Heart right ventricle (tissue), 16 donors: Measurements from ENCODE around the gene PPP1R2. TPM values are rescaled to one million over a fixed set of nuclear protein-coding genes. Genes with fewer than 3 reads are reported as not detected.
A peak's percentile ranks its signal among the peaks of the same experiment; 100 is the strongest.
"Not testable (repeated sequence)": the region's sequence is repeated elsewhere in the genome, so short reads cannot be mapped to it uniquely, and the experiment has no call there.

ENCODE experiments used
- ATAC-seq, 8 donors: fragments of 200-7000 bp; cut with Tn5 transposase; one replicate each; pipeline ENCODE4 v1.9.1; 2020; ENCODE audit warnings: mild to moderate bottlenecking in 8 of 8, moderate library complexity in 8 of 8, moderate number of reproducible peaks in 1 of 8
- DNase-seq, 2 donors: peaks; one replicate each; pipeline ENCODE4 v3.0.0-alpha.2; 2020
- H3K27ac ChIP-seq, 10 donors: fragments of 200-600 bp; sonication (generic) in 2 of 10; one replicate each; pipeline versions ENCODE4 v1.5.0 to v1.8.0; 2020 to 2022; ENCODE audit warnings: mild to moderate bottlenecking in 3 of 10
- H3K27me3 ChIP-seq, 7 donors: fragments of 200-600 bp; one replicate each; pipeline ENCODE4 v1.8.0; 2021 to 2022; ENCODE audit warnings: mild to moderate bottlenecking in 2 of 7
- H3K36me3 ChIP-seq, 9 donors: fragments of 200-600 bp; sonication (generic) in 1 of 9; one replicate each; pipeline versions ENCODE4 v1.5.0 to v1.8.0; 2020 to 2022; ENCODE audit warnings: mild to moderate bottlenecking in 2 of 9
- H3K4me1 ChIP-seq, 9 donors: fragments of 200-600 bp; sonication (generic) in 1 of 9; one replicate each; pipeline versions ENCODE4 v1.5.0 to v1.8.0; 2020 to 2022; ENCODE audit warnings: mild to moderate bottlenecking in 4 of 9
- H3K4me3 ChIP-seq, 10 donors: fragments of 200-600 bp; sonication (generic) in 2 of 10; one replicate each; pipeline versions ENCODE4 v1.5.0 to v1.8.0; 2020 to 2022; ENCODE audit warnings: mild to moderate bottlenecking in 7 of 10, moderate library complexity in 2 of 10
- H3K9me3 ChIP-seq, 11 donors: fragments of 200-600 bp in 10 of 11; sonication (generic) in 2 of 11; one replicate each; pipeline versions ENCODE4 v1.5.0 to v1.8.0; 2013 to 2022; ENCODE audit warnings: mild to moderate bottlenecking in 2 of 11, control low read depth in 1 of 11, moderate library complexity in 1 of 11
- WGBS, 2 donors: extraction: QIAGEN DNeasy Blood & Tissue Kit; methylation state at CpG; one replicate each; pipeline ENCODE4 v1.1.7; 2013; ENCODE audit warnings: inconsistent platforms in 1 of 2; 5-methylcytosine and 5-hydroxymethylcytosine counted together
- intact Hi-C, 10 donors: fragments of 100-400 bp; cut with DNase I; formaldehyde crosslinking; loops; one replicate each; pipeline versions ENCODE4 v1.11.1 to v1.14.2; 2022
- polyA plus RNA-seq, 2 donors: library from polyadenylated mRNA; stranded (reverse); fragments of 200-250 nt; gene quantifications; one replicate each; pipeline ENCODE4 v1.2.3, GENCODE V29; 2013
- total RNA-seq, 10 donors: library from RNA; stranded (reverse); fragmentation: NEBNext Ultra II Directional in 3 of 10; extraction: Animal tissue kit (Norgen Biotek cat#: 25700) in 3 of 10; gene quantifications; one replicate each; pipeline versions ENCODE4 v1.2.1 to v1.2.4, GENCODE V29; 2021 to 2023
- TF ChIP-seq, protein P1 (sequence below), 9 donors: fragments of 200-600 bp; sonication (generic) in 2 of 9; IDR thresholded peaks; one replicate each; pipeline versions ENCODE4 v1.5.0 to v1.8.0; 2021 to 2022; ENCODE audit warnings: antibody characterized with exemption in 9 of 9, mild to moderate bottlenecking in 5 of 9, moderate library complexity in 1 of 9
- donor health status: Arrhythmogenic right ventricular cardiomyopathy.
- donor health status: ischemic (EF 13 %, LVEDD 7.1; RV severe dilation, severe dysfunction).
- donor health status: healthy with polysubstance abuse.
- donor health status: DM: no; HTN: yes; CAD: no.
- donor health status: DM: no; HTN: no; CAD: no.
- donor health status: ischemic (EF 25% LVEDD 6.9; RV normal size, moderate dysfunction).
- donor health status: ischemic (EF 25% LVEDD 5.7; RV mildly dilated, moderate dysfunction).
- donor health status: healthy.
- donor health status: DM: yes; HTN: yes; CAD: no.
- donor health status: Ischemic cardiomyopathy.
- donor health status: ischemic (EF 35%, LVEDD 5.7; RV mildly dilated, moderate dysfunction).
- donor health status: nonischemic (EF 11% LVEDD 7.7; RV severe dilation, severe dysfunction).
- donor health status: DM: yes; HTN: yes; CAD: no.
- donor health status: PGD.
- donor health status: ischemic (EF 29% LVEDD 5.4; RV normal size, mild dysfunction).
- donor health status: nonischemic (EF 23%, LVEDD 6.1; RV moderate dilation, normal function).

Gene PPP1R2
- total and polyA plus RNA-seq, 12 donors: 15.4 to 55.2 (median 40.3) TPM

DNA sequence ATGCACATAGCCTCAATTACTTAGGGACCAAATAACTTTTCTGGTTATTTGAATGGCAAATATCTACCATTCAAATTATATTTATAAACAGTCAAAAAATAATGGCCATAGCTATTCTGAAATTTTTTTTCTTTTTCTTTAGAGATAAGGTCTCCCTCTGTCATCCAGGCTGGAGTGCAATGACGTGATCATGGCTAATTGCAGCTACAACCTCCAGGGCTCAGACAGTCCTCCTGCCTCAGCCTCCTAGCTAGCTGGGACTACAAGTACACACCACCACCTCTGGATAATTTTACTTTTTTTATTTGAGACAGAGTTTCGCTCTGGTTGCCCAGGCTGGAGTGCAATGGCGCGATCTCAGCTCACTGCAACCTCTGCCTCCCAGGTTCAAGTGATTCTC lies 16.6 kb downstream of the PPP1R2 start:
- Histone ChIP-seq H3K36me3 (peaks cover 0 to 72% (median 19%) of the 10 kb centered on the region in 9 donors), H3K27ac (no peak overlapping the region), H3K4me3 (no peak overlapping the region), H3K4me1 (peaks cover 0 to 15% (median 5%) of the 10 kb centered on the region in 9 donors), H3K9me3 (no peaks in the 10 kb centered on the region), H3K27me3 (no peaks in the 10 kb centered on the region)
- 91 to 97% methylated on average over 4 of the region's 4 CpGs for WGBS, 2 donors
- TF ChIP-seq, protein P1, sequence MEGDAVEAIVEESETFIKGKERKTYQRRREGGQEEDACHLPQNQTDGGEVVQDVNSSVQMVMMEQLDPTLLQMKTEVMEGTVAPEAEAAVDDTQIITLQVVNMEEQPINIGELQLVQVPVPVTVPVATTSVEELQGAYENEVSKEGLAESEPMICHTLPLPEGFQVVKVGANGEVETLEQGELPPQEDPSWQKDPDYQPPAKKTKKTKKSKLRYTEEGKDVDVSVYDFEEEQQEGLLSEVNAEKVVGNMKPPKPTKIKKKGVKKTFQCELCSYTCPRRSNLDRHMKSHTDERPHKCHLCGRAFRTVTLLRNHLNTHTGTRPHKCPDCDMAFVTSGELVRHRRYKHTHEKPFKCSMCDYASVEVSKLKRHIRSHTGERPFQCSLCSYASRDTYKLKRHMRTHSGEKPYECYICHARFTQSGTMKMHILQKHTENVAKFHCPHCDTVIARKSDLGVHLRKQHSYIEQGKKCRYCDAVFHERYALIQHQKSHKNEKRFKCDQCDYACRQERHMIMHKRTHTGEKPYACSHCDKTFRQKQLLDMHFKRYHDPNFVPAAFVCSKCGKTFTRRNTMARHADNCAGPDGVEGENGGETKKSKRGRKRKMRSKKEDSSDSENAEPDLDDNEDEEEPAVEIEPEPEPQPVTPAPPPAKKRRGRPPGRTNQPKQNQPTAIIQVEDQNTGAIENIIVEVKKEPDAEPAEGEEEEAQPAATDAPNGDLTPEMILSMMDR (IDR thresholded peaks at IDR 0.05): no peak
- DNase-seq (no peak), ATAC-seq (no peak)
- intact Hi-C loops: loop anchor here in 4 of 10 donors (10.0 kb wide), 1 partner anchor 842 kb away; the partner anchor contains the start of gene FAM43A (in 4 of the 4)

DNA sequence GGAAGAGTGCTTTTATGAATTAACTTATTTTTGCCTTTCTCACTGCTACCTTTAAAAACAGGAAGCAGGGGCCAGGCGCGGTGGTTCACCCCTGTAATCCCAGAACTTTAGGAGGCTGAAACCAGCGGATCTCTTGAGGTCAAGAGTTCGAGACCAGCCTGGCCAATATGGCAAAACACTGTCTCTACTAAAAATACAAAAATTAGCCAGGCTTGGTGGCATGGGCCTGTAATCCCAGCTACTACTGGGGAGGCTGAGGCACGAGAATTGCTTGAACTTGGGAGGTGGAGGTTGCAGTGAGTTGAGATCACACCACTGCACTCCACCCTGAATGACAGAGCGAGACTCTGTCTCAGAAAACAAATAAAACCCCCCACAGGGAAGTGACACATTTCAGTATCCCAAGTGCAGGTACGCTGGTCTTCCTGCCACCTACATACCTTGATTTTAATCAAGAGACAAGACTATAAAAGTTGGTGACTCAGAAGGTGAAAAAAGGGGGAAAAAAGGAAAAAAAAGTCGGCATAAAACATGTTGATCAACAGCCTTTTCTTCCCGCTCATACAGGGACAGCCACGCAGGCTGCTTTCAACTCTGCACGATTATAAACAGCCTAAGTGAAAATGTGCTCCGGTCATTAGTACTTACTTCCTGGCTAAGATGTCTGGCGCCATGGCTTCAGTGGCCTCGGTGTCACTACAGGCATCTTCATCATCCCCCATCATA lies 18.8 kb downstream of the PPP1R2 start:
- Histone ChIP-seq H3K36me3 (peaks cover 0 to 86% (median 16%) of the 10 kb centered on the region in 9 donors), H3K4me3 (no peak overlapping the region), H3K9me3 (no peaks in the 10 kb centered on the region), H3K4me1 (peaks cover 0 to 15% (median 5%) of the 10 kb centered on the region in 9 donors), H3K27me3 (no peaks in the 10 kb centered on the region), H3K27ac (peak overlapping the region in 4 of 10 donors; percentile 5 to 41 (median 16))
- TF ChIP-seq, protein P1 (IDR thresholded peaks at IDR 0.05): no peak
- intact Hi-C loops: loop anchor here in 8 of 10 donors (5.0 to 10.0 kb wide), 4 partner anchors 82 to 842 kb away; partner anchors contain the start of genes FAM43A (in 4 of the 8), ACAP2 (in 2 of the 8) and XXYLT1 (in 2 of the 8)
- 76 to 82% methylated on average over 14 of the region's 14 CpGs for WGBS, 2 donors
- ATAC-seq (peak in 2 of 8 donors; percentile 25 to 29), DNase-seq (no peak)

DNA sequence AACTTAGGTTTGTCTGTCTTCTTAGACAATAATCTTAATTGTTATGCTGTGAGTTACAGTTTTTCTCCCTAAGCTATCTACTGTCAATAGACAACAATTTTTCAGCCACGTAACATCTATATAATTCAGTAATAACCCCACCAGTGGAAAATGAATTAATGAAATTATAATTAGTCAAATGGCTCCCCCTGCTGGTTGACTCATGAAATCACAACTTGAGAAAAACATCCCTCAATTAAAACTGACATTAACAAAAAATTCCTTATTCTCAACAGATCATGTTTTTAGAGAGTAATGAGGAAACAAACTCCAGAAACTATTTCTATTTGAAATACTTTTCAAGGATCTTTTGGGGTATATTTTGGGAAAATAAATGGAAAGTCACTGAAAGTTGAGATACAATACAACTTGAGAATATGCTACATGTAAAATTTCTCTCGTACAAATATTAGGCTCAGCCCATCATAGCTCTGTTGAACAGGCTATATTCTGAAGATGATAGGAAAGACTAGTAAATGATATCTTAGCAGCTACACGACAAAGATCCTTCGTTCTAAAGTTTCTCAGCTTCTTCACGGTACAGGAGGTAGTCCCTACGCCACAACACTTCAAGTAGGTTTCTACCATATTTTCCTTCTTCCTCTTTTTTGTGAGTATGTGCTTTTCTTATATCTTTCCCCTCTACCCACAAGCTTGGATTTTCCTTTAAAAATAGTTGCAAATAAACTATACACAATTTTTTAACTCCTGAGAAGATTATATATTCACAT lies 20.7 kb downstream of the PPP1R2 start:
- no peaks in the 10 kb centered on the region for H3K9me3 ChIP-seq
- intact Hi-C loops: loop anchor here (1.0 to 10.0 kb wide), 7 partner anchors 80 to 840 kb away; partner anchors contain the start of genes XXYLT1 (in 9 of the 10), FAM43A (in 4 of the 10) and ACAP2 (in 2 of the 10)
- DNase-seq: no peak
- H3K36me3 ChIP-seq: peaks cover 0 to 86% (median 17%) of the 10 kb centered on the region in 9 donors
- no peak overlapping the region for H3K4me3 ChIP-seq
- TF ChIP-seq, protein P1 (IDR thresholded peaks at IDR 0.05): peak; percentile 63 to 87 (median 78)
- H3K4me1 ChIP-seq: peaks cover 0 to 15% (median 5%) of the 10 kb centered on the region in 9 donors
- H3K27ac ChIP-seq: no peak overlapping the region
- 63 to 67% methylated on average over 6 of the region's 6 CpGs for WGBS, 2 donors
- no peaks in the 10 kb centered on the region for H3K27me3 ChIP-seq
- ATAC-seq: no peak

DNA sequence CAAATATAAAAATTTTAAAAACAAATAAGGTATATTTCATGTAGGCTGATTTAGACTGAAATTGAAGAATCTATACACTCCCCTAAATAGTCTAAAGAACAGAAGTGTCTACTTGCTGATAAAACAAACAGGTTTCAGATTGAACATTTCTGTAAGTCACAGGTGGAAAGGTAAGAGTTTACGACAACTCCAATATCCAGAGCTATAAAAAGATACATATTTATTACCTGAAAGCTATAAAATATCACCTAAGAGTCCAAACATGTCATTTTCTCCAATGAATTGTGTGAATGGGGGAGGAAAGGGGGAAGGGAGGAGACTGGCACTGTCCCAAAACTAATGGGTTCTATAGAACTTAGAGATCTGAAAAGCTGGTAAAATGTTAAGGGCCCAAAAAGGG lies 26.1 kb downstream of the PPP1R2 start:
- no peak overlapping the region for H3K4me3 ChIP-seq
- H3K27ac ChIP-seq: no peak overlapping the region
- 98 to 100% methylated on average over 1 of the region's 1 CpG for whole genome bisulfite sequencing, 2 donors
- intact Hi-C loops: loop anchor here in 1 of 10 donors (10.0 kb wide), 1 partner anchor 842 kb away; the partner anchor contains the start of gene LSG1
- H3K4me1 ChIP-seq: peaks cover 0 to 13% (median 1%) of the 10 kb centered on the region in 9 donors
- TF ChIP-seq, protein P1 (IDR thresholded peaks at IDR 0.05): no peak
- ATAC-seq (no peak), DNase-seq (no peak)
- H3K27me3 ChIP-seq: no peaks in the 10 kb centered on the region
- no peaks in the 10 kb centered on the region for H3K9me3 ChIP-seq
- peaks cover 0 to 89% (median 28%) of the 10 kb centered on the region in 9 donors for H3K36me3 ChIP-seq

DNA sequence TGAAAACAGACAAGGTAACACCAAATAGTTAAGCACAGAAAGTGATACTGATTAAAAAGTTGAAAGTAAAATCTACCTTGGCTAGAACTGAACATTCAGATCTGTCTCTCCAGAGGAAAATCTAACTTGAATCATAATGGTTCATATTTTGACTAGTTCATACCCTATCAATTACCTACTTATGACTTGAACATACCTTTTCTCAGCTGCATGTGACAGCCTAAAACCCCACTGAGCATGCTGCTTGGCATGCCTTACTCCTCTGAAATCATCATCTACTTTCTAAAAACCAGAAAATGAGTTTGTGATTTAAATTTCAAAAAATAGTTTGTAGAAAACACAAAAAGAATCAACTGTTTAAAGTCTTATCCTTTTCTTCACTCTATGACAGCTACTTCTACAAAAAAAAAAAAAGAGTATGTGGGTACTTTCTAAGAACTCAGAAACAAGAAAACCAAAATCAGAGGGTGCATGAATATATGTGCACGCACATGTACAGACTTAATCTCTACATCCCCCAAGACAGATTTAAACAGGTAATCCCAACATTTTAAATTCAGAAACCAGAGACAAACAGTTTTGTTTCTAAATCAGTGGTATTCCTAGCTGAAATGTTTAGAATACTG lies 28.4 kb downstream of the PPP1R2 start:
- H3K4me1 ChIP-seq, H3K9me3 ChIP-seq, H3K27me3 ChIP-seq, ATAC-seq, H3K4me3 ChIP-seq, DNase-seq, H3K27ac ChIP-seq: not testable (repeated sequence)
- intact Hi-C loops: loop anchor here in 1 of 10 donors (10.0 kb wide), 1 partner anchor 840 kb away; the partner anchor contains the start of gene LSG1
- WGBS, 2 donors: 93% methylated on average over 1 of the region's 1 CpG
- H3K36me3 ChIP-seq: peaks cover 0 to 87% (median 28%) of the 10 kb centered on the region in 9 donors
